ENCODE data around the gene FAXC. TPM values are rescaled to one million over a fixed set of nuclear protein-coding genes. Genes with fewer than 3 reads are reported as not detected.

FAXC gene
- total and polyA plus RNA-seq, 2 of the 13 experiments (the other 11 are each of a cell fraction or from before 2014, with no cell fraction given), result 0.11 to 0.63 TPM

DNA sequence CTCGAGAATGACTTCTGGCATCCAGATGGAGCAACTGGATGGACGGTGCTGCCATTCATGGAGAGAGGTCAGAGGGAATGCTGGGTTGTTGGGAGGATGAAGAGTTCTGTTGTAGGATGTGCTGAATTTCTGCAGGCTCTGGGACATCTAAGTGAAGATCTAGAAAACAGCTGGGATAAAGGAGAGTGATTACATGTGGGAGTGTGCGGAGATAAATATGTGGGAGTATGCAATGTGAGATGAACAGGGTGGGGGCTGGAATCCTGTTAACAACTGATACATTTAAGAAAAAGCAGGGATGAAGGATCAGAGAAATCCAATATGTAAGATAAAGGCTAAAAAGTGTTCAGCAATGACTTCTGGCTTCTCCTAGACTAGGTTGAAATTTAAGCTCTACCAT lies 43.1 kb downstream of the FAXC start:
- no peaks in the 10 kb centered on the region for H3K4me1 ChIP-seq (ENCODE audit: insufficient read depth, low read length)
- in situ Hi-C loops (cut with HindIII; ENCODE audit: extremely low pct_ligation_motif_present, low pct_unique_long_range_greater_than_20kb), result no loop called here
- H3K9me3 ChIP-seq (ENCODE audit: low read length), result no peaks in the 10 kb centered on the region
- H3K27me3 ChIP-seq (ENCODE audit: control insufficient read depth in 1 of 2, insufficient read depth in 2 of 2, low read length in 2 of 2), result peaks cover 0 to 3% of the 10 kb centered on the region in 2 experiments; a peak in 1 of 5 replicates
- no peak overlapping the region for H3K4me2 ChIP-seq (ENCODE audit: low read depth, low read length)
- no peak overlapping the region for H3K27ac ChIP-seq (ENCODE audit: extremely low read length, insufficient read depth, low read length)
- CTCF ChIA-PET (ENCODE audit: low intra/inter-chr PET ratio, low total read pairs), result no interaction called here
- POLR2A ChIA-PET, result no interaction called here
- H3K79me2 ChIP-seq (ENCODE audit: insufficient read depth, low read length), result no peaks in the 10 kb centered on the region
- FAIRE-seq, result no peak
- no peak for DNase-seq (ENCODE audit: low spot score)
- BruUV-seq (replicated peaks), result no TSS peak
- ATAC-seq, result no peak
- no peak overlapping the region for H3K4me3 ChIP-seq (replicated peaks in 1 of 3; ENCODE audit: insufficient read depth in 1 of 3, low read depth in 2 of 3, low read length in 3 of 3)
- H3K9ac ChIP-seq (ENCODE audit: insufficient read depth, low read depth, low read length), result no peak overlapping the region
- WGBS (ENCODE audit: low lambda C conversion rate), result 44% methylated on average over 3 of the region's 3 CpGs
- no peak overlapping the region for H2AFZ ChIP-seq (ENCODE audit: low read length)
- TF ChIP-seq ELF4 (CRISPR knock-in tag; IDR thresholded peaks at IDR 0.05; ENCODE audit: borderline replicate concordance) (no peak), KLF13 (CRISPR knock-in tag; IDR thresholded peaks at IDR 0.05) (no peak), HNRNPLL (IDR thresholded peaks at IDR 0.05; ENCODE audit: low read depth, low read length, poor library complexity, severe bottlenecking) (no peak)
- H3K36me3 ChIP-seq (replicated peaks in 1 of 2; ENCODE audit: control insufficient read depth in 1 of 2, insufficient read depth in 2 of 2, low read length in 2 of 2), result no peaks in the 10 kb centered on the region
- no peaks in the 10 kb centered on the region for H4K20me1 ChIP-seq (ENCODE audit: insufficient read depth, low read length)
- intact Hi-C loops (cut with micrococcal nuclease; ENCODE audit: unreplicated experiment), result no loop called here

DNA sequence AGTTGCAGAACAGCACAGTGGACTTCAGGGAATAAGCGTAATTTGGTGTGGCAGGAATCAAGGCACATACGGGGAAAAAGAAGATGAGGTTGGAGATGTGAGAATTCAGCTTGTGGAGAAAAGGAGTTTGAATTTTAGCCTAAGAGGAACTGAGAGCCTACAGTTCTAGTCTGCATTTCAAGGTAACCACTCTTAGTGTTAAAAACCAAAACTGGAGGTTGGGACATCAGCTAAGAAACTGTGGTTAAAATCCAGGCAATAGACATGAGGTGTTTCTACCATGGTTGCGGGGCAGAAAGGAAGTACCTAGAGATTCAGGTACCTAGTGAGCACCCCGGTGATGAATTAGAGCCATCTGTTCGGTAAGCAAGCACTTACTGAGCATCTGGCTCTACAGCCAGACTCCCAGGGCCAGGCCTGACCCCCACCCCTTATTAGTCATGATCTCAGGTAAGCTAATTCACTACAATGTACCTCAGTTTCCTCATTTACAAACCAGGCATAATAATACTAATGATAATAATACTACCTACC lies 44.4 kb downstream of the FAXC start:
- no peak overlapping the region for H2AFZ ChIP-seq (ENCODE audit: low read length)
- no peaks in the 10 kb centered on the region for H3K4me1 ChIP-seq (ENCODE audit: insufficient read depth, low read length)
- H3K27me3 ChIP-seq (ENCODE audit: control insufficient read depth in 1 of 2, insufficient read depth in 2 of 2, low read length in 2 of 2), result peaks cover 0 to 3% of the 10 kb centered on the region in 2 experiments; a peak in 1 of 5 replicates
- H3K79me2 ChIP-seq (ENCODE audit: insufficient read depth, low read length), result no peaks in the 10 kb centered on the region
- H3K4me2 ChIP-seq (ENCODE audit: low read depth, low read length), result no peak overlapping the region
- 22% methylated on average over 5 of the region's 5 CpGs for WGBS (ENCODE audit: low lambda C conversion rate)
- in situ Hi-C loops (cut with HindIII; ENCODE audit: extremely low pct_ligation_motif_present, low pct_unique_long_range_greater_than_20kb) (no loop called here), intact Hi-C loops (cut with micrococcal nuclease; ENCODE audit: unreplicated experiment) (no loop called here)
- ATAC-seq, result no peak
- H3K4me3 ChIP-seq (replicated peaks in 1 of 3; ENCODE audit: insufficient read depth in 1 of 3, low read depth in 2 of 3, low read length in 3 of 3), result no peak overlapping the region
- DNase-seq (ENCODE audit: low spot score), result no peak
- FAIRE-seq, result no peak
- no peak overlapping the region for H3K9ac ChIP-seq (ENCODE audit: insufficient read depth, low read depth, low read length)
- H3K9me3 ChIP-seq (ENCODE audit: low read length), result no peaks in the 10 kb centered on the region
- BruUV-seq (replicated peaks), result no TSS peak
- H3K36me3 ChIP-seq (replicated peaks in 1 of 2; ENCODE audit: control insufficient read depth in 1 of 2, insufficient read depth in 2 of 2, low read length in 2 of 2), result no peaks in the 10 kb centered on the region
- no peaks in the 10 kb centered on the region for H4K20me1 ChIP-seq (ENCODE audit: insufficient read depth, low read length)
- POLR2A ChIA-PET, result no interaction called here
- CTCF ChIA-PET (ENCODE audit: low intra/inter-chr PET ratio, low total read pairs), result no interaction called here
- no peak for TF ChIP-seq CBX5 (CRISPR knock-in tag; IDR thresholded peaks at IDR 0.05; ENCODE audit: borderline replicate concordance)
- TF ChIP-seq ZFP82 (CRISPR knock-in tag; IDR thresholded peaks at IDR 0.05; ENCODE audit: borderline replicate concordance), result no peak
- H3K27ac ChIP-seq (ENCODE audit: extremely low read length, insufficient read depth, low read length), result no peak overlapping the region
